ENCODE measurements around the gene PAX5. TPM values are rescaled to one million over a fixed set of nuclear protein-coding genes. Genes with fewer than 3 reads are reported as not detected.

Gene PAX5
- total RNA-seq, 1 donor from 2014 or later = 0.25 TPM

- DNase-seq (ENCODE audit: extremely low spot score in 2 of 2) = no peak
- Histone ChIP-seq H3K4me1 (no peaks in the 10 kb centered on the region), H3K27me3 (no peaks in the 10 kb centered on the region), H3K4me3 (no peak overlapping the region), H3K36me3 (no peaks in the 10 kb centered on the region), H3K9me3 (no peaks in the 10 kb centered on the region), H3K27ac (no peak overlapping the region)
- intact Hi-C loops (cut with DNase I) = no loop called here
- no peak for TF ChIP-seq POLR2AphosphoS5 (IDR thresholded peaks at IDR 0.05; ENCODE audit: insufficient read depth in 1 of 2, low read depth in 1 of 2)
- no peak for TF ChIP-seq POLR2A (IDR thresholded peaks at IDR 0.05)
- no peak for TF ChIP-seq CTCF (IDR thresholded peaks at IDR 0.05)
Measured at GRCh38 chr9:36932198-36932597, 101.9 kb downstream of the PAX5 start.

- Histone ChIP-seq H3K36me3 (no peaks in the 10 kb centered on the region), H3K4me3 (no peak overlapping the region)
- intact Hi-C loops (cut with DNase I) = no loop called here
Measured at GRCh38 chr9:36930941-36931340, 103.1 kb downstream of the PAX5 start.

GRCh38 chr9:36929350-36929675, 104.8 kb downstream of the PAX5 start:
- no peak overlapping the region for H3K27ac ChIP-seq
- no peaks in the 10 kb centered on the region for H3K4me1 ChIP-seq
- H3K9me3 ChIP-seq = no peaks in the 10 kb centered on the region
- intact Hi-C loops (cut with DNase I) = loop anchor here (10.0 kb wide), 1 partner anchor 85 kb away; no protein-coding TSS in a partner anchor
- no peak for TF ChIP-seq POLR2A (IDR thresholded peaks at IDR 0.05)
- no peak for TF ChIP-seq POLR2AphosphoS5 (IDR thresholded peaks at IDR 0.05; ENCODE audit: insufficient read depth in 1 of 2, low read depth in 1 of 2)
- no peak for TF ChIP-seq CTCF (IDR thresholded peaks at IDR 0.05)
- H3K27me3 ChIP-seq = no peaks in the 10 kb centered on the region
- H3K36me3 ChIP-seq = no peaks in the 10 kb centered on the region
- no peak overlapping the region for H3K4me3 ChIP-seq
- no peak for DNase-seq (ENCODE audit: extremely low spot score in 2 of 2)

More at GRCh38 chr9:36930941-36931340, 103.1 kb downstream of the PAX5 start:
- peak in 1 of 2 donors; percentile 32 for DNase-seq (ENCODE audit: extremely low spot score in 2 of 2)
- Histone ChIP-seq H3K27me3 (no peaks in the 10 kb centered on the region), H3K4me1 (no peaks in the 10 kb centered on the region), H3K27ac (no peak overlapping the region), H3K9me3 (no peaks in the 10 kb centered on the region)
- TF ChIP-seq POLR2A (IDR thresholded peaks at IDR 0.05) (no peak), CTCF (IDR thresholded peaks at IDR 0.05) (no peak), POLR2AphosphoS5 (IDR thresholded peaks at IDR 0.05; ENCODE audit: insufficient read depth in 1 of 2, low read depth in 1 of 2) (no peak)

GRCh38 chr9:36928670-36929349, 105.3 kb downstream of the PAX5 start:
- Histone ChIP-seq H3K4me3 (no peak overlapping the region), H3K27ac (no peak overlapping the region), H3K27me3 (no peaks in the 10 kb centered on the region), H3K36me3 (no peaks in the 10 kb centered on the region), H3K4me1 (no peaks in the 10 kb centered on the region), H3K9me3 (no peaks in the 10 kb centered on the region)
- intact Hi-C loops (cut with DNase I) = loop anchor here (10.0 kb wide), 1 partner anchor 84 kb away; no protein-coding TSS in a partner anchor
- DNase-seq (ENCODE audit: extremely low spot score in 2 of 2) = no peak
- no peak for TF ChIP-seq POLR2A (IDR thresholded peaks at IDR 0.05)
- TF ChIP-seq POLR2AphosphoS5 (IDR thresholded peaks at IDR 0.05; ENCODE audit: insufficient read depth in 1 of 2, low read depth in 1 of 2) = no peak
- no peak for TF ChIP-seq CTCF (IDR thresholded peaks at IDR 0.05)

- Histone ChIP-seq H3K27me3 (no peaks in the 10 kb centered on the region), H3K4me1 (no peaks in the 10 kb centered on the region), H3K36me3 (no peaks in the 10 kb centered on the region), H3K27ac (no peak overlapping the region), H3K4me3 (no peak overlapping the region), H3K9me3 (no peaks in the 10 kb centered on the region)
- TF ChIP-seq POLR2AphosphoS5 (IDR thresholded peaks at IDR 0.05; ENCODE audit: insufficient read depth in 1 of 2, low read depth in 1 of 2) (no peak), CTCF (IDR thresholded peaks at IDR 0.05) (no peak)
- DNase-seq (ENCODE audit: extremely low spot score in 2 of 2) = no peak
- intact Hi-C loops (cut with DNase I) = loop anchor here (10.0 kb wide), 1 partner anchor 83 kb away; no protein-coding TSS in a partner anchor
Measured at GRCh38 chr9:36928210-36928609, 105.9 kb downstream of the PAX5 start.
